ENCODE measurements around the gene CDC73. TPM values are rescaled to one million over a fixed set of nuclear protein-coding genes. Genes with fewer than 3 reads are reported as not detected.

The CDC73 gene
- total RNA-seq, 1 donor from 2014 or later: 49.2 TPM

DNA sequence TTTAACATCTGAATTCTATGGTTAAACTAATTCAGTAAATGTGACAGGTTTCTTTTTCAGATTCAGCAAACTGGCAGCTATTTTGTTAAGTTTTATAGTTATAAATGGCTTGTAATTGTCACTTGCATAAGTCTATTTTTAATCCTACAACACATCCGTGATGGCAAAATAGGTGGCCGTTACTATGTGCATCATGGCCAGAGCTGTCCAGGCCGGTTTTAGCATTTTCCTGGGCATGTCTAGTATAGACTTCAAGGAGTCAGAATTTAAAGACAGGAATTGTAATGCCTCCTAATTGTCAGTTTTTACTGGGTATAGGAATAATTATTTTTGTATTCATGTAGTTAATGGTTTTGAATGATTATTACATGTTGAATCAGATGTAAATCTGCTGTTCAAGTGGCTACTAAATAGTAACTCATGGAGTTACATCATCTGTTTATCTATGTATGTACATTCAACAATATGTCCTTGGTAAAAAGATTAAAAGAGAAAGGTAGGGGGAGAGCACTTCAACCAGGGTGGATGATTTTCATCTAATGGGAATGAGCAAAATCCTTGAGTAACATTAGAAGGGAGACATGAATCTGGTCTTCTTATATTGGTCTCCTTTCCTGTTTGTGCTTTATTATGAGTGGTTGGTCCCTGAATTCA is 67.7 kb downstream of the CDC73 start:
- H3K4me3 Mint-ChIP-seq: no peak overlapping the region
- no peak overlapping the region for H3K4me2 ChIP-seq

GRCh38 chr1:193190096-193190744 is 68.4 kb downstream of the CDC73 start:
- Mint-ChIP-seq H3K27ac (no peak overlapping the region), H3K27me3 (ENCODE audit: insufficient read depth, low read depth) (peaks cover 2% of the 10 kb centered on the region), H3K36me3 (peaks cover 29% of the 10 kb centered on the region), H3K4me1 (peaks cover 24% of the 10 kb centered on the region), H3K9me3 (peaks cover 16% of the 10 kb centered on the region), H3K4me3 (no peak overlapping the region)
- H3K36me3 ChIP-seq: no peaks in the 10 kb centered on the region
- no peaks in the 10 kb centered on the region for H3F3A ChIP-seq (ENCODE audit: low read depth)
- H2AFZ ChIP-seq (replicated peaks): no peak overlapping the region
- no peak overlapping the region for H3K27ac ChIP-seq
- peaks cover 13% of the 10 kb centered on the region for H4K20me1 ChIP-seq (ENCODE audit: low read depth)
- DNase-seq (ENCODE audit: low spot score): no peak
- H3K79me2 ChIP-seq (ENCODE audit: low read depth): peaks cover 96% of the 10 kb centered on the region
- H3K9me3 ChIP-seq (ENCODE audit: low read depth): no peaks in the 10 kb centered on the region
- H3K4me3 ChIP-seq: no peak overlapping the region
- no peak overlapping the region for H3K9ac ChIP-seq
- H3K4me2 ChIP-seq: no peak overlapping the region
- peaks cover 15% of the 10 kb centered on the region for H3K4me1 ChIP-seq
- TF ChIP-seq, protein P1, sequence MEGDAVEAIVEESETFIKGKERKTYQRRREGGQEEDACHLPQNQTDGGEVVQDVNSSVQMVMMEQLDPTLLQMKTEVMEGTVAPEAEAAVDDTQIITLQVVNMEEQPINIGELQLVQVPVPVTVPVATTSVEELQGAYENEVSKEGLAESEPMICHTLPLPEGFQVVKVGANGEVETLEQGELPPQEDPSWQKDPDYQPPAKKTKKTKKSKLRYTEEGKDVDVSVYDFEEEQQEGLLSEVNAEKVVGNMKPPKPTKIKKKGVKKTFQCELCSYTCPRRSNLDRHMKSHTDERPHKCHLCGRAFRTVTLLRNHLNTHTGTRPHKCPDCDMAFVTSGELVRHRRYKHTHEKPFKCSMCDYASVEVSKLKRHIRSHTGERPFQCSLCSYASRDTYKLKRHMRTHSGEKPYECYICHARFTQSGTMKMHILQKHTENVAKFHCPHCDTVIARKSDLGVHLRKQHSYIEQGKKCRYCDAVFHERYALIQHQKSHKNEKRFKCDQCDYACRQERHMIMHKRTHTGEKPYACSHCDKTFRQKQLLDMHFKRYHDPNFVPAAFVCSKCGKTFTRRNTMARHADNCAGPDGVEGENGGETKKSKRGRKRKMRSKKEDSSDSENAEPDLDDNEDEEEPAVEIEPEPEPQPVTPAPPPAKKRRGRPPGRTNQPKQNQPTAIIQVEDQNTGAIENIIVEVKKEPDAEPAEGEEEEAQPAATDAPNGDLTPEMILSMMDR (IDR thresholded peaks at IDR 0.05): peak; percentile 28
- TF ChIP-seq EZH2 (IDR thresholded peaks at IDR 0.05) (no peak), EZH2phosphoT487 (IDR thresholded peaks at IDR 0.05) (no peak)
- no peaks in the 10 kb centered on the region for H3K27me3 ChIP-seq

More for the DNA sequence above, 67.7 kb downstream of the CDC73 start:
- H3K9me3 ChIP-seq (ENCODE audit: low read depth): no peaks in the 10 kb centered on the region
- peaks cover 16% of the 10 kb centered on the region for H3K9me3 Mint-ChIP-seq
- H3K4me3 ChIP-seq: no peak overlapping the region
- H3K4me1 ChIP-seq: peaks cover 15% of the 10 kb centered on the region
- no peak overlapping the region for H3K27ac ChIP-seq
- peaks cover 29% of the 10 kb centered on the region for H3K4me1 Mint-ChIP-seq
- DNase-seq (ENCODE audit: low spot score): no peak
- H3K79me2 ChIP-seq (ENCODE audit: low read depth): peaks cover 96% of the 10 kb centered on the region
- no peak overlapping the region for H3K9ac ChIP-seq
- no peaks in the 10 kb centered on the region for H3F3A ChIP-seq (ENCODE audit: low read depth)
- peaks cover 26% of the 10 kb centered on the region for H3K36me3 Mint-ChIP-seq
- peaks cover 2% of the 10 kb centered on the region for H3K27me3 Mint-ChIP-seq (ENCODE audit: insufficient read depth, low read depth)
- H3K36me3 ChIP-seq: no peaks in the 10 kb centered on the region
- TF ChIP-seq, protein P1 (IDR thresholded peaks at IDR 0.05): no peak
- TF ChIP-seq EZH2 (IDR thresholded peaks at IDR 0.05): no peak
- TF ChIP-seq EZH2phosphoT487 (IDR thresholded peaks at IDR 0.05): no peak
- peaks cover 13% of the 10 kb centered on the region for H4K20me1 ChIP-seq (ENCODE audit: low read depth)
- H2AFZ ChIP-seq (replicated peaks): no peak overlapping the region
- H3K27me3 ChIP-seq: no peaks in the 10 kb centered on the region
- H3K27ac Mint-ChIP-seq: no peak overlapping the region

GRCh38 chr1:193192586-193192985 is 70.8 kb downstream of the CDC73 start:
- Mint-ChIP-seq H3K27me3 (ENCODE audit: insufficient read depth, low read depth) (peaks cover 2% of the 10 kb centered on the region), H3K36me3 (peaks cover 39% of the 10 kb centered on the region), H3K9me3 (peaks cover 24% of the 10 kb centered on the region), H3K4me3 (no peak overlapping the region), H3K27ac (no peak overlapping the region), H3K4me1 (peaks cover under 1% of the 10 kb centered on the region)
- no peak for TF ChIP-seq EZH2 (IDR thresholded peaks at IDR 0.05)
- Histone ChIP-seq H3K4me1 (no peaks in the 10 kb centered on the region), H3K27ac (no peak overlapping the region), H3K4me2 (no peak overlapping the region), H3K9ac (no peak overlapping the region), H3K79me2 (ENCODE audit: low read depth) (peaks cover 97% of the 10 kb centered on the region), H4K20me1 (ENCODE audit: low read depth) (no peaks in the 10 kb centered on the region), H3K27me3 (no peaks in the 10 kb centered on the region), H3F3A (ENCODE audit: low read depth) (no peaks in the 10 kb centered on the region), H2AFZ (replicated peaks) (no peak overlapping the region), H3K4me3 (no peak overlapping the region), H3K9me3 (ENCODE audit: low read depth) (no peaks in the 10 kb centered on the region), H3K36me3 (no peaks in the 10 kb centered on the region)
- no peak for DNase-seq (ENCODE audit: low spot score)

DNA sequence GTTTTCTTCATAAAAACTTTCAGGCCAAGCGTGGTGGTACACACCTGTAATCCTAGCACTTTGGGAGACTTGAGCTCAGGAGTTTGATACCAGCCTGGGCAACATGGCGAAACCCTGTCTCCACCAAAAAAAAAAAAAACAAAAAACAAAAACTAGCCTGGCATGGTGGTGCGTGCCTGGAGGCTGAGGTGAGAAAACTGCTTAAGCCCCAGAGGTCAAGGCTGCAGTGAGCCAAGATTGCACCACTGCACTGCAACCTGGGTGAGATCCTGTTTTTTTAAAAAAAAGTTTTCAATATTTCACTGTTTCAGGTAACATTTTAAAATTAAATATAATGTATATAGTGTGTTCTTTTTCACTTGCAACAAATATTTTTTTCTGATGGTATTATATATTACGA is 78.1 kb downstream of the CDC73 start:
- no peaks in the 10 kb centered on the region for H4K20me1 ChIP-seq (ENCODE audit: low read depth)
- peaks cover 60% of the 10 kb centered on the region for H3K79me2 ChIP-seq (ENCODE audit: low read depth)
- H3K27ac Mint-ChIP-seq: no peak overlapping the region

More for the DNA sequence above, 78.1 kb downstream of the CDC73 start:
- Histone ChIP-seq H3K27me3 (no peaks in the 10 kb centered on the region), H3F3A (ENCODE audit: low read depth) (no peaks in the 10 kb centered on the region), H3K27ac (no peak overlapping the region), H3K36me3 (no peaks in the 10 kb centered on the region), H3K4me3 (no peak overlapping the region), H3K4me1 (no peaks in the 10 kb centered on the region), H3K9me3 (ENCODE audit: low read depth) (no peaks in the 10 kb centered on the region), H2AFZ (replicated peaks) (no peak overlapping the region), H3K4me2 (no peak overlapping the region), H3K9ac (no peak overlapping the region)
- Mint-ChIP-seq H3K4me3 (no peak overlapping the region), H3K9me3 (peaks cover 8% of the 10 kb centered on the region), H3K27me3 (ENCODE audit: insufficient read depth, low read depth) (no peaks in the 10 kb centered on the region), H3K36me3 (peaks cover 31% of the 10 kb centered on the region), H3K4me1 (no peaks in the 10 kb centered on the region)
- no peak for DNase-seq (ENCODE audit: low spot score)
- TF ChIP-seq EZH2 (IDR thresholded peaks at IDR 0.05) (no peak), EZH2phosphoT487 (IDR thresholded peaks at IDR 0.05) (no peak)
- TF ChIP-seq, protein P1 (IDR thresholded peaks at IDR 0.05): no peak
